BJ (cell line): ENCODE measurements around the gene CDC16. TPM values are rescaled to one million over a fixed set of nuclear protein-coding genes. Genes with fewer than 3 reads are reported as not detected.

Source experiments
- CTCF ChIA-PET: fragments of 350-600 bp; formaldehyde crosslinking; extraction: SDS; loops from one replicate; lab custom pipeline; 2021; ENCODE audit warnings: antibody characterized with exemption, inconsistent platforms; lab: Yijun Ruan, JAX
- POLR2A ChIA-PET: fragments of 300-600 bp; sonication (Branson Sonifier 250); formaldehyde crosslinking; extraction: SDS; loops from one replicate; lab custom pipeline; 2021; ENCODE audit warnings: antibody characterized with exemption; lab: Charles Lee
- DNase-seq: peaks from one replicate; pipeline ENCODE4 v3.0.0-alpha.2; 2011; ENCODE audit warnings: low read depth
- H3K27me3 ChIP-seq: 2 replicates; pipeline ENCODE4 v1.6.0; 2011; ENCODE audit warnings: low read length; ENCODE audit not compliant: control insufficient read depth, insufficient read depth
- H3K36me3 ChIP-seq: 2 replicates; pipeline ENCODE4 v1.5.1; 2011; ENCODE audit warnings: low read length; ENCODE audit not compliant: control insufficient read depth, insufficient read depth
- H3K4me3 ChIP-seq: 2 replicates; pipeline ENCODE4 v1.5.1; 2011; ENCODE audit warnings: low read depth, mild to moderate bottlenecking, control low read depth, low read length
- CTCF ChIP-seq: IDR thresholded peaks from 2 replicates; pipeline ENCODE4 v1.5.1; 2011; ENCODE audit warnings: low read depth, mild to moderate bottlenecking, control low read depth, inconsistent platforms, low read length, moderate library complexity; ENCODE audit not compliant: insufficient read depth
- polyA plus RNA-seq: library from polyadenylated mRNA; depleted of rRNA; stranded (reverse); fragments of >200 nt; gene quantifications from 2 replicates; pipeline ENCODE4 v1.2.3, GENCODE V29; 2011

The CDC16 gene
- polyA plus RNA-seq, 1 experiment, result 55.8 TPM

DNA sequence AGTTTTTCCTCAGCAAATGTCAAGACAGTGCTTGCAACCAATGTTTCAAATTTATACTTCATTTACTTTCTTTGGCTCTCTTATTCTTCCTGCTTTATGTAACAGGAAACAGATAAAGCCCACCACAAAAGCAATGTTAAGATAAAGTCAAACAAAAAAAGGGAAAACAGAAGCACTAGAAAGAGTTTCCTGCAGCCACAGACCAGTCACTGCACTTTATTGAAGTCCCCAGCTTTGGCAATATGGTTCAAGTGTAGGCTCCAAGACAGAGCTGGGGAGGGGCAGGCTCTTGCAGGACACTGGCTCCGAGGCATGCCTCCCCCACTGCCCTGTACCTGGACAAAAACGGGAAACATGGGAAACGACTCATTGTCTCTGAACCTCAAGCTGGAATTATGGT lies 15.3 kb upstream of the CDC16 start:
- Histone ChIP-seq H3K4me3 (no peak overlapping the region), H3K36me3 (no peaks in the 10 kb centered on the region), H3K27me3 (peaks cover 2% of the 10 kb centered on the region)
- ChIA-PET CTCF (interaction anchor here (0.9 to 1.2 kb wide), 2 partner anchors 269 to 272 kb away, joined by 3 read pairs; no protein-coding TSS in a partner anchor), POLR2A (no interaction called here)
- DNase-seq, result no peak
- no peak for TF ChIP-seq CTCF

- ChIA-PET POLR2A (no interaction called here), CTCF (interaction anchor here (0.7 to 1.3 kb wide), 3 partner anchors 76 to 262 kb away, joined by 3 to 4 read pairs (median 3); no protein-coding TSS in a partner anchor)
- H3K36me3 ChIP-seq, result no peaks in the 10 kb centered on the region
- H3K27me3 ChIP-seq, result peaks cover 2% of the 10 kb centered on the region
- TF ChIP-seq CTCF, result no peak
- no peak overlapping the region for H3K4me3 ChIP-seq
- no peak for DNase-seq
Measured at GRCh38 chr13:114222461-114222968, 12.2 kb upstream of the CDC16 start.

- TF ChIP-seq CTCF, result no peak
- ChIA-PET POLR2A (interaction anchor here (0.6 kb wide), 1 partner anchor 273 kb away, joined by 4 read pairs; no protein-coding TSS in a partner anchor), CTCF (interaction anchor here (0.6 to 1.3 kb wide), 4 partner anchors 133 to 271 kb away, joined by 3 to 4 read pairs (median 3); no protein-coding TSS in a partner anchor)
- no peak for DNase-seq
- no peaks in the 10 kb centered on the region for H3K36me3 ChIP-seq
- H3K27me3 ChIP-seq, result peaks cover 2% of the 10 kb centered on the region
- H3K4me3 ChIP-seq, result no peak overlapping the region
Measured at GRCh38 chr13:114224201-114224600, 10.5 kb upstream of the CDC16 start.

DNA sequence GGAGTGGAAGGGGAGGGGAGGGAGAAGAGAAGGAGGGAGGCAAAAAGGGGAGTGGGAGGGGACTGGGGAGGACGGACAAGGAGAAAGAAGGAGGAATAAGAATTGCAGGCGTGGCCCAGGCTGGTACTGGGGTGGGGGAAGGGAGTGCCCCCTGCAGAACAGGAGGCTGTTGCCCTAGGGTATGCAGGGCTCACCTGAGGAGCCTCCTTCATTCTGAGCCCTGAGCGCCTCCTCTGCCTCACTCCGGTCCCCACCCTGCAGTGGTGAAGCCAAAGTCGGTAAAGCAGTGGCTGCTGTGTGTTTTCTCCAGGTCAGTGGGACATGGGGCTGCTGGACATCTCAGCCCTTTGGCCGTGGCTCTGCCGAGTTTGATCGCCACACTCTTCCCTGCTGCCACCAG lies 9.1 kb upstream of the CDC16 start:
- no peaks in the 10 kb centered on the region for H3K36me3 ChIP-seq
- no peaks in the 10 kb centered on the region; the same call in 1 of the 2 replicates for H3K27me3 ChIP-seq
- ChIA-PET POLR2A (no interaction called here), CTCF (interaction anchor here (0.7 to 3.6 kb wide), 12 partner anchors 11 to 278 kb away, joined by 3 to 42 read pairs (median 3); partner anchors contain the start of gene RASA3)
- no peak for TF ChIP-seq CTCF
- no peak for DNase-seq
- H3K4me3 ChIP-seq, result no peak overlapping the region

GRCh38 chr13:114226088-114226487 lies 8.6 kb upstream of the CDC16 start:
- Histone ChIP-seq H3K4me3 (no peak overlapping the region), H3K36me3 (no peaks in the 10 kb centered on the region), H3K27me3 (no peaks in the 10 kb centered on the region; the same call in 1 of the 2 replicates)
- CTCF ChIA-PET, result interaction anchor here (0.7 to 3.6 kb wide), 12 partner anchors 11 to 278 kb away, joined by 3 to 42 read pairs (median 3); partner anchors contain the start of gene RASA3
- no peak for TF ChIP-seq CTCF
- POLR2A ChIA-PET, result no interaction called here
- no peak for DNase-seq
